Thyroid gland (tissue), 4 donors: ENCODE results near the gene MON2.

Experiments
- CTCF ChIP-seq, 6 experiments: fragments of 200-600 bp in 3 of 6; fragments of 450-650 bp in 3 of 6; sonication (generic) in 3 of 6; IDR thresholded peaks; one replicate each; pipeline ENCODE4 v1.5.1; 2016 to 2019; ENCODE audit warnings: antibody characterized with exemption in 6 of 6, mild to moderate bottlenecking in 2 of 6, inconsistent platforms in 1 of 6, moderate library complexity in 1 of 6
- POLR2A ChIP-seq, 2 donors: fragments of 450-650 bp; IDR thresholded peaks; one replicate each; pipeline ENCODE4 v1.6.1; 2017; ENCODE audit warnings: antibody characterized with exemption in 2 of 2, mild to moderate bottlenecking in 2 of 2, moderate library complexity in 1 of 2

DNA sequence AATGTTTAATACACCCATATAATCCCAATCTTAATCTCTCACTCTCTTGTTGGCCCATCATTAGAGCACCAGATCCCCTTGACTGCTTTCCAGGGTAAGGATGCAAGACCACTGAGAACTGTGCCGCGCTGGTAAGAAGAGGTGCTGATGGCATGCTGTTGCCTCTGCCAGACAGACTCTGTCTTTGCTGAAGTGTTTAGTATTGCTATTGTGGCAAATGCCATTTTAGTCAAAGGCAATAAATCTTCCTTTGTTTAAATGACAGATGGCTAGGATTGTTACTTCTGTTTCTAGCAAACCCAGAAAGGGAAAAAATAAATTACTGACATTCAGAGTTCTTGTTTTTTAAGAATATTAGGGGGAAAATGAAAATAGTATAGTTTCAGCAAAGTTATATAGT is 152.3 kb downstream of the MON2 start:
- no peak for TF ChIP-seq CTCF (IDR thresholded peaks at IDR 0.05)
- TF ChIP-seq POLR2A (IDR thresholded peaks at IDR 0.05) = no peak
